OCI-LY1 (cell line): ENCODE results near the gene LGR5.

Source experiments
- H2AFZ ChIP-seq: fragments of 200-600 bp; sonication (generic), shearing (Covaris generic); 2 replicates; pipeline ENCODE4 v1.6.0; 2014; ENCODE audit warnings: antibody characterized with exemption, mild to moderate bottlenecking, low read length
- H3F3A ChIP-seq: fragments of 200-600 bp; sonication (generic), shearing (Covaris generic); 2 replicates; pipeline ENCODE4 v1.6.0; 2014; ENCODE audit warnings: mild to moderate bottlenecking, antibody characterized with exemption, low read length, moderate library complexity; ENCODE audit not compliant: insufficient read depth
- H3K27ac ChIP-seq: fragments of 200-600 bp; sonication (generic); 2 replicates; pipeline ENCODE4 v1.5.1; 2014; ENCODE audit warnings: low read length, mixed run types, mild to moderate bottlenecking, low read depth; ENCODE audit not compliant: poor library complexity, severe bottlenecking
- H3K27me3 ChIP-seq: fragments of 200-600 bp; sonication (generic); 2 replicates; pipeline ENCODE4 v1.6.0; 2014; ENCODE audit warnings: antibody characterized with exemption, mild to moderate bottlenecking, low read length, moderate library complexity; ENCODE audit not compliant: insufficient read depth
- H3K36me3 ChIP-seq: fragments of 200-600 bp; sonication (generic); 2 replicates; pipeline ENCODE4 v1.6.1; 2014; ENCODE audit warnings: mild to moderate bottlenecking, antibody characterized with exemption, low read length, moderate library complexity, mixed read lengths; ENCODE audit not compliant: insufficient read depth
- H3K4me1 ChIP-seq: fragments of 200-600 bp; sonication (generic); 2 replicates; pipeline ENCODE4 v1.5.1; 2014; ENCODE audit warnings: mild to moderate bottlenecking, low read length, moderate library complexity; ENCODE audit not compliant: insufficient read depth, severe bottlenecking
- H3K4me2 ChIP-seq: fragments of 200-600 bp; sonication (generic), shearing (Covaris generic); 2 replicates; pipeline ENCODE4 v1.6.1; 2014; ENCODE audit warnings: low read length
- H3K4me3 ChIP-seq: fragments of 200-600 bp; sonication (generic); 2 replicates; pipeline ENCODE4 v1.5.1; 2014; ENCODE audit warnings: low read length, low read depth, mild to moderate bottlenecking, mixed read lengths; ENCODE audit not compliant: poor library complexity, severe bottlenecking
- H3K79me2 ChIP-seq: fragments of 200-600 bp; shearing (Covaris generic); 2 replicates; pipeline ENCODE4 v1.6.1; 2016; ENCODE audit warnings: mixed run types, low read length, mixed read lengths; ENCODE audit not compliant: insufficient read depth
- H3K9ac ChIP-seq: fragments of 200-600 bp; sonication (generic), shearing (Covaris generic); 2 replicates; pipeline ENCODE4 v1.6.1; 2014; ENCODE audit warnings: mild to moderate bottlenecking, low read length, mixed read lengths
- H3K9me2 ChIP-seq: fragments of 200-600 bp; sonication (generic), shearing (Covaris generic); 2 replicates; pipeline ENCODE4 v1.6.1; 2014; ENCODE audit warnings: low read depth, mild to moderate bottlenecking, low read length, mixed read lengths
- H3K9me3 ChIP-seq: fragments of 200-600 bp; shearing (Covaris generic); 2 replicates; pipeline ENCODE4 v1.6.1; 2014; ENCODE audit warnings: low read length, mixed read lengths
- H4K20me1 ChIP-seq: fragments of 200-600 bp; sonication (generic), shearing (Covaris generic); 2 replicates; pipeline ENCODE4 v1.6.0; 2016; ENCODE audit warnings: mild to moderate bottlenecking, low read length; ENCODE audit not compliant: insufficient read depth
- CTCF ChIP-seq: fragments of 200-600 bp; sonication (generic), shearing (Covaris generic); IDR thresholded peaks from 2 replicates; pipeline ENCODE4 v1.5.1; 2017; ENCODE audit warnings: mild to moderate bottlenecking, antibody characterized with exemption, low read length, moderate library complexity, mixed read lengths
- EZH2 ChIP-seq: fragments of 200-600 bp; sonication (generic), shearing (Covaris generic); IDR thresholded peaks from 2 replicates; pipeline ENCODE4 v1.8.0; 2017; ENCODE audit warnings: borderline replicate concordance, mixed run types, mild to moderate bottlenecking, antibody characterized with exemption, low read length, moderate library complexity, mixed read lengths

The LGR5 gene

GRCh38 chr12:71509705-71510104, 70.1 kb downstream of the LGR5 start:
- H3K9ac ChIP-seq: no peak overlapping the region
- H3F3A ChIP-seq: no peaks in the 10 kb centered on the region
- no peaks in the 10 kb centered on the region for H3K27me3 ChIP-seq
- H3K79me2 ChIP-seq: no peaks in the 10 kb centered on the region
- H2AFZ ChIP-seq: no peak overlapping the region
- no peak for TF ChIP-seq CTCF
- TF ChIP-seq EZH2: no peak
- no peaks in the 10 kb centered on the region for H3K9me2 ChIP-seq
- H4K20me1 ChIP-seq: no peaks in the 10 kb centered on the region
- H3K4me1 ChIP-seq: no peaks in the 10 kb centered on the region
- no peak overlapping the region for H3K27ac ChIP-seq
- H3K4me2 ChIP-seq: no peak overlapping the region
- no peak overlapping the region for H3K4me3 ChIP-seq
- H3K9me3 ChIP-seq: no peaks in the 10 kb centered on the region
- H3K36me3 ChIP-seq: no peaks in the 10 kb centered on the region

- no peaks in the 10 kb centered on the region for H3K9me3 ChIP-seq
- TF ChIP-seq CTCF: no peak
- TF ChIP-seq EZH2: no peak
- H3K4me1 ChIP-seq: no peaks in the 10 kb centered on the region
- H3K27ac ChIP-seq: no peak overlapping the region
- no peak overlapping the region for H3K9ac ChIP-seq
- H4K20me1 ChIP-seq: no peaks in the 10 kb centered on the region
- H3K4me3 ChIP-seq: no peak overlapping the region
- H3K27me3 ChIP-seq: no peaks in the 10 kb centered on the region
- H3K36me3 ChIP-seq: no peaks in the 10 kb centered on the region
- no peaks in the 10 kb centered on the region for H3F3A ChIP-seq
- no peaks in the 10 kb centered on the region for H3K79me2 ChIP-seq
- H2AFZ ChIP-seq: no peak overlapping the region
- no peaks in the 10 kb centered on the region for H3K9me2 ChIP-seq
- H3K4me2 ChIP-seq: no peak overlapping the region
Measured at GRCh38 chr12:71517145-71517846, 77.7 kb downstream of the LGR5 start.

- Histone ChIP-seq H3K27me3 (no peaks in the 10 kb centered on the region), H3K9ac (no peak overlapping the region), H3K4me1 (no peaks in the 10 kb centered on the region), H3K4me2 (no peak overlapping the region), H4K20me1 (no peaks in the 10 kb centered on the region), H3K4me3 (no peak overlapping the region), H2AFZ (no peak overlapping the region), H3K9me3 (no peaks in the 10 kb centered on the region), H3K9me2 (no peaks in the 10 kb centered on the region), H3K79me2 (no peaks in the 10 kb centered on the region), H3K27ac (no peak overlapping the region), H3F3A (no peaks in the 10 kb centered on the region), H3K36me3 (no peaks in the 10 kb centered on the region)
- TF ChIP-seq EZH2: no peak
- no peak for TF ChIP-seq CTCF
Measured at GRCh38 chr12:71521125-71521524, 81.5 kb downstream of the LGR5 start.
